Measurements from ENCODE around the gene PLEKHB1.

PLEKHB1 gene

GRCh38 chr11:73648571-73649046 lies 2.2 kb downstream of the PLEKHB1 start:
- H3K36me3 ChIP-seq (ENCODE audit: insufficient read depth, low read length) = no peaks in the 10 kb centered on the region
- no peaks in the 10 kb centered on the region for H3K79me2 ChIP-seq (ENCODE audit: control insufficient read depth, insufficient read depth, low read length, unreplicated experiment)
- no peak overlapping the region for H2AFZ ChIP-seq (ENCODE audit: low read length, unreplicated experiment)
- H3K27me3 ChIP-seq (ENCODE audit: insufficient read depth, low read length) = peaks cover 17% of the 10 kb centered on the region
- H3K4me3 ChIP-seq (ENCODE audit: low read depth, low read length) = no peak overlapping the region
- no peaks in the 10 kb centered on the region for H3K4me1 ChIP-seq (ENCODE audit: control insufficient read depth, insufficient read depth, low read length, unreplicated experiment)
- no peak overlapping the region for H3K27ac ChIP-seq (ENCODE audit: low read depth, low read length)

DNA sequence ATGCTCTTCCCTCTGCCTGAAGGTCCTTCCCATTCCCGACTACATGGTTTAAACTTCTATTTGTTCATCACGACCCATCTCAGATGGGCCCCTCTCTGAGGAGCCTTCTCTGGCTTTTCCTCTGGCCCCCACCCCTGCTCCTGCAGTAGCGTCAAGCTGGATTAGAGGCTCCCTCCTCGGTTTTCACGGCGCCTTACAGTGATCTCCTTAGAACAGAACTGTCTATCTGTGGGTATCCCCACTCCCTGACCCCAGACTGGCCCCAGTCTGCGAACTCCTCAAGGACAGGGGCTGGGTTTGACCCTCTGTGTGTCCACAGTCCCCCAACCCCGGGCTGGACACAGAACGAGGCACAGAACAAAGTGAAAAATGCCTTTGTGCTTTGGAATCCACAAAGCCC lies 2.8 kb downstream of the PLEKHB1 start:
- H3K4me1 ChIP-seq (ENCODE audit: control insufficient read depth, insufficient read depth, low read length, unreplicated experiment) = no peaks in the 10 kb centered on the region
- H3K79me2 ChIP-seq (ENCODE audit: control insufficient read depth, insufficient read depth, low read length, unreplicated experiment) = no peaks in the 10 kb centered on the region
- H3K36me3 ChIP-seq (ENCODE audit: insufficient read depth, low read length) = no peaks in the 10 kb centered on the region
- no peak overlapping the region for H3K4me3 ChIP-seq (ENCODE audit: low read depth, low read length)
- H2AFZ ChIP-seq (ENCODE audit: low read length, unreplicated experiment) = no peak overlapping the region
- H3K27me3 ChIP-seq (ENCODE audit: insufficient read depth, low read length) = peaks cover 17% of the 10 kb centered on the region
- H3K27ac ChIP-seq (ENCODE audit: low read depth, low read length) = no peak overlapping the region

DNA sequence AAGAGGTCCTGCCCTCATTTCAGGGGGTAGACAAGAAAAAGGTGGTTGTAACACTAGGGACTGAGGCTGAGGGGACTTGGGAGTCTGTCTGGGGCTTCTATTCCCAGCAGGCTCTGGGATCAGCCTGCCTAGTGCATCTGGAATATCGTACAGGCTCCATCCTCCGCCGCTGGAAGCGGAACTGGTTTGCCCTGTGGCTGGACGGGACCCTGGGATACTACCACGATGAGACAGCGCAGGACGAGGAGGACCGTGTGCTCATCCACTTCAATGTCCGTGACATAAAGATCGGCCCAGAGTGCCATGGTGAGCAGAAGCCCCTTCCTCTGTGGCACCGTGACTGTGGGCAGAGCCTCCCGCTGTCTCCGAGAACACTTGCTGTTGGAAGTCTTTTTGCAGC lies 4.0 kb downstream of the PLEKHB1 start:
- Histone ChIP-seq H3K4me1 (ENCODE audit: control insufficient read depth, insufficient read depth, low read length, unreplicated experiment) (no peaks in the 10 kb centered on the region), H3K79me2 (ENCODE audit: control insufficient read depth, insufficient read depth, low read length, unreplicated experiment) (no peaks in the 10 kb centered on the region), H2AFZ (ENCODE audit: low read length, unreplicated experiment) (no peak overlapping the region), H3K27me3 (ENCODE audit: insufficient read depth, low read length) (peaks cover 12% of the 10 kb centered on the region), H3K36me3 (ENCODE audit: insufficient read depth, low read length) (no peaks in the 10 kb centered on the region), H3K27ac (ENCODE audit: low read depth, low read length) (no peak overlapping the region), H3K4me3 (ENCODE audit: low read depth, low read length) (no peak overlapping the region)

GRCh38 chr11:73651252-73651651 lies 4.9 kb downstream of the PLEKHB1 start:
- Histone ChIP-seq H3K27ac (ENCODE audit: low read depth, low read length) (no peak overlapping the region), H3K27me3 (ENCODE audit: insufficient read depth, low read length) (peaks cover 6% of the 10 kb centered on the region; the same call in 1 of the 2 replicates), H3K36me3 (ENCODE audit: insufficient read depth, low read length) (no peaks in the 10 kb centered on the region), H3K4me1 (ENCODE audit: control insufficient read depth, insufficient read depth, low read length, unreplicated experiment) (no peaks in the 10 kb centered on the region), H3K79me2 (ENCODE audit: control insufficient read depth, insufficient read depth, low read length, unreplicated experiment) (no peaks in the 10 kb centered on the region), H2AFZ (ENCODE audit: low read length, unreplicated experiment) (no peak overlapping the region), H3K4me3 (ENCODE audit: low read depth, low read length) (no peak overlapping the region)

GRCh38 chr11:73651661-73652045 lies 5.3 kb downstream of the PLEKHB1 start:
- Histone ChIP-seq H3K27me3 (ENCODE audit: insufficient read depth, low read length) (peaks cover 2% of the 10 kb centered on the region; the same call in 1 of the 2 replicates), H2AFZ (ENCODE audit: low read length, unreplicated experiment) (no peak overlapping the region), H3K36me3 (ENCODE audit: insufficient read depth, low read length) (no peaks in the 10 kb centered on the region), H3K27ac (ENCODE audit: low read depth, low read length) (no peak overlapping the region), H3K4me1 (ENCODE audit: control insufficient read depth, insufficient read depth, low read length, unreplicated experiment) (no peaks in the 10 kb centered on the region), H3K79me2 (ENCODE audit: control insufficient read depth, insufficient read depth, low read length, unreplicated experiment) (no peaks in the 10 kb centered on the region), H3K4me3 (ENCODE audit: low read depth, low read length) (no peak overlapping the region)

- Histone ChIP-seq H2AFZ (ENCODE audit: low read length, unreplicated experiment) (no peak overlapping the region), H3K4me1 (ENCODE audit: control insufficient read depth, insufficient read depth, low read length, unreplicated experiment) (no peaks in the 10 kb centered on the region), H3K27me3 (ENCODE audit: insufficient read depth, low read length) (no peaks in the 10 kb centered on the region), H3K4me3 (ENCODE audit: low read depth, low read length) (no peak overlapping the region), H3K36me3 (ENCODE audit: insufficient read depth, low read length) (no peaks in the 10 kb centered on the region), H3K27ac (ENCODE audit: low read depth, low read length) (no peak overlapping the region), H3K79me2 (ENCODE audit: control insufficient read depth, insufficient read depth, low read length, unreplicated experiment) (no peaks in the 10 kb centered on the region)
Observed at GRCh38 chr11:73652046-73652730, 5.8 kb downstream of the PLEKHB1 start.

DNA sequence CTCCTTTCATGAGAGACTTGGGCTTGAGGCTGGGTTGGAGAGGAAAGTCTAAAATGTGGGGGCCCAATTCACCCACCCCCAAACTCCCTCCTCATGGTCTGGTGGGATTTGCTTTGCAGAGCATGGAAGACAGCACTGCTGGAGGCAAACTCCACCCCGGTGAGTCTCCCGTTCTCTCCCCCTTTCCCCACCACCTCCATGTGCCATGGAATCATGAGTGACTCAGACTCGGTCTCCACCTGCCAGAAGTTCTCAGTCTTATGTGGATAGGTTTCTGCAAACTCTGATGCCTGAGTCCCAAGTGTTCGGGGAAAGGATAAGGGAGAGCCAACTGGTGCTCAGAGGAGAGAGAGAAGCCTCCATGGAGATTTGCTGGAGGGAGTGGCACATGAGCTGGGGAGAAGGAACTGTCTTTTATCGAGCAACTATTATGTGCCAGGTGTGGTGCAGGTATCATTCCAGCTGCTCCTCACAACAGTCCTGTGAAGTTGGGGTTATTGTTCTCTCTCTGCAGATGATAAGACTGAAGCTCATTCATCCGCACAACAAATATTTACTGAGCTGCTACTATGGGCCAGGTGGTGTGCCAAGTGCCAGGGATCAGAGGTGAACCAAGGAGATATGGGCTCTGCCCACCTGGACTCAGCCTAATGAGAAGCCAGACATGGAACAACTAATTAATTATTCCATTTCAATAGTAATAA lies 6.6 kb downstream of the PLEKHB1 start:
- H3K4me1 ChIP-seq (ENCODE audit: control insufficient read depth, insufficient read depth, low read length, unreplicated experiment) = no peaks in the 10 kb centered on the region
- no peaks in the 10 kb centered on the region for H3K27me3 ChIP-seq (ENCODE audit: insufficient read depth, low read length)
- H2AFZ ChIP-seq (ENCODE audit: low read length, unreplicated experiment) = no peak overlapping the region
- no peaks in the 10 kb centered on the region for H3K79me2 ChIP-seq (ENCODE audit: control insufficient read depth, insufficient read depth, low read length, unreplicated experiment)
- no peak overlapping the region for H3K4me3 ChIP-seq (ENCODE audit: low read depth, low read length)
- no peaks in the 10 kb centered on the region for H3K36me3 ChIP-seq (ENCODE audit: insufficient read depth, low read length)
- no peak overlapping the region for H3K27ac ChIP-seq (ENCODE audit: low read depth, low read length)

- Histone ChIP-seq H2AFZ (ENCODE audit: low read length, unreplicated experiment) (no peak overlapping the region), H3K36me3 (ENCODE audit: insufficient read depth, low read length) (no peaks in the 10 kb centered on the region), H3K27ac (ENCODE audit: low read depth, low read length) (no peak overlapping the region), H3K4me3 (ENCODE audit: low read depth, low read length) (no peak overlapping the region), H3K4me1 (ENCODE audit: control insufficient read depth, insufficient read depth, low read length, unreplicated experiment) (no peaks in the 10 kb centered on the region), H3K79me2 (ENCODE audit: control insufficient read depth, insufficient read depth, low read length, unreplicated experiment) (no peaks in the 10 kb centered on the region), H3K27me3 (ENCODE audit: insufficient read depth, low read length) (no peaks in the 10 kb centered on the region)
Observed at GRCh38 chr11:73653996-73654395, 7.6 kb downstream of the PLEKHB1 start.

- Histone ChIP-seq H3K36me3 (ENCODE audit: insufficient read depth, low read length) (no peaks in the 10 kb centered on the region), H3K79me2 (ENCODE audit: control insufficient read depth, insufficient read depth, low read length, unreplicated experiment) (no peaks in the 10 kb centered on the region), H3K27me3 (ENCODE audit: insufficient read depth, low read length) (no peaks in the 10 kb centered on the region)
Observed at GRCh38 chr11:73654482-73655021, 8.2 kb downstream of the PLEKHB1 start.

GRCh38 chr11:73655686-73656085 lies 9.3 kb downstream of the PLEKHB1 start:
- no peaks in the 10 kb centered on the region for H3K4me1 ChIP-seq (ENCODE audit: control insufficient read depth, insufficient read depth, low read length, unreplicated experiment)
- no peak overlapping the region for H3K27ac ChIP-seq (ENCODE audit: low read depth, low read length)
- no peaks in the 10 kb centered on the region for H3K27me3 ChIP-seq (ENCODE audit: insufficient read depth, low read length)
- no peak overlapping the region for H3K4me3 ChIP-seq (ENCODE audit: low read depth, low read length)
- H3K79me2 ChIP-seq (ENCODE audit: control insufficient read depth, insufficient read depth, low read length, unreplicated experiment) = no peaks in the 10 kb centered on the region
- no peak overlapping the region for H2AFZ ChIP-seq (ENCODE audit: low read length, unreplicated experiment)
- H3K36me3 ChIP-seq (ENCODE audit: insufficient read depth, low read length) = no peaks in the 10 kb centered on the region

More at GRCh38 chr11:73654482-73655021, 8.2 kb downstream of the PLEKHB1 start:
- Histone ChIP-seq H3K27ac (ENCODE audit: low read depth, low read length) (no peak overlapping the region), H3K4me1 (ENCODE audit: control insufficient read depth, insufficient read depth, low read length, unreplicated experiment) (no peaks in the 10 kb centered on the region), H3K4me3 (ENCODE audit: low read depth, low read length) (no peak overlapping the region), H2AFZ (ENCODE audit: low read length, unreplicated experiment) (no peak overlapping the region)

DNA sequence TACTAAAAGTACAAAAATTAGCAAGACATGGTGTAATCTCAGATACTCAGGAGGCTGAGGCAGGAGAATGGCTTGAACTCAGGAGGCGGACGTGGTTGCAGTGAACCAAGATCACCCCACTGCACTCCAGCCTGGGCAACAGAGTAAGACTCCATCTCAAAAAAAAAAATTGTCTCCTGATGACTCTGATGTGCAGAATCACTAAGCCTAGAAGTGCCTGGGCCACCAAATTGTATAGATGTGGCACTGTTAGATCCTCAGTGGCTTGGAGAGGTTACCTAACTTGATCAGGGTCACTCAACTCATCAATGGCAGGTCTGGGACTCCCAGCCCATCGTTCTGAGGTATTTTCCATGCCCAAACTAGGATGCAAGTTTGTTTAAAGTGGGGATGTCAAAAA lies 10.6 kb downstream of the PLEKHB1 start:
- Histone ChIP-seq H3K36me3 (ENCODE audit: insufficient read depth, low read length) (no peaks in the 10 kb centered on the region), H3K27ac (ENCODE audit: low read depth, low read length) (no peak overlapping the region), H2AFZ (ENCODE audit: low read length, unreplicated experiment) (no peak overlapping the region), H3K79me2 (ENCODE audit: control insufficient read depth, insufficient read depth, low read length, unreplicated experiment) (no peaks in the 10 kb centered on the region), H3K4me1 (ENCODE audit: control insufficient read depth, insufficient read depth, low read length, unreplicated experiment) (no peaks in the 10 kb centered on the region), H3K4me3 (ENCODE audit: low read depth, low read length) (no peak overlapping the region), H3K27me3 (ENCODE audit: insufficient read depth, low read length) (no peaks in the 10 kb centered on the region)

Data from ACC112 (cell line).